ENCODE data around the gene CDH23. TPM values are rescaled to one million over a fixed set of nuclear protein-coding genes. Genes with fewer than 3 reads are reported as not detected.

The CDH23 gene
- total RNA-seq, 1 experiment from 2014 or later: 0.02 TPM

DNA sequence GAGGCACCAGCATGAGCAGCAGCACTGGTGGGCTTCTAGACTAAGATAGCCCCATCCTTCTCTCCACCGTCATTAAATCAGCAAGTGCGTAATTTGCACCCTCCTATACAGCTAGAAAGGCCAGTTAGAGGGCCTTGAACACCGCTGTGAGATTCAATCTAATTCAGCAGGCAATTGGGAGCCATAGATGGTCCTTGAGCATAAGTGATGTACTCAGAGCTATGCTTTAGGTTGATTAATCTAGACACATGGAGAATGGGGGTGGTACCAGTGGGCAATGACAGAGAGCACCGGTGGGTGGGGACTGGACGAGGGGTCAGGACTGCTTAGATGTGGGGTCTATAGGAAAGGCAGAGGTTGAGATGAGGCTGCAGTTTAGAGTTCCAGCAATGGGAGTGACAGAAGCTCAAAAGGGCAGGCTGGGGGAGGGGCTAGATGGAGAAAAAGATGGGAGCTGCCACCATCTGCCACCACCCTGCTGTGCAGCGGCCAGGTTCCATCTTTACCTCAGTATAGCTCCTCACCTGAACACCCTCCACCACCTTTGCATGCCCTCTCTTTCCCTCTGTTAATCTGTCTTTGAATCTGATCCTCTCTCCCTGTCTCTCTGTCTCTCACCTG lies 235.6 kb downstream of the CDH23 start:
- TF ChIP-seq, protein P1, sequence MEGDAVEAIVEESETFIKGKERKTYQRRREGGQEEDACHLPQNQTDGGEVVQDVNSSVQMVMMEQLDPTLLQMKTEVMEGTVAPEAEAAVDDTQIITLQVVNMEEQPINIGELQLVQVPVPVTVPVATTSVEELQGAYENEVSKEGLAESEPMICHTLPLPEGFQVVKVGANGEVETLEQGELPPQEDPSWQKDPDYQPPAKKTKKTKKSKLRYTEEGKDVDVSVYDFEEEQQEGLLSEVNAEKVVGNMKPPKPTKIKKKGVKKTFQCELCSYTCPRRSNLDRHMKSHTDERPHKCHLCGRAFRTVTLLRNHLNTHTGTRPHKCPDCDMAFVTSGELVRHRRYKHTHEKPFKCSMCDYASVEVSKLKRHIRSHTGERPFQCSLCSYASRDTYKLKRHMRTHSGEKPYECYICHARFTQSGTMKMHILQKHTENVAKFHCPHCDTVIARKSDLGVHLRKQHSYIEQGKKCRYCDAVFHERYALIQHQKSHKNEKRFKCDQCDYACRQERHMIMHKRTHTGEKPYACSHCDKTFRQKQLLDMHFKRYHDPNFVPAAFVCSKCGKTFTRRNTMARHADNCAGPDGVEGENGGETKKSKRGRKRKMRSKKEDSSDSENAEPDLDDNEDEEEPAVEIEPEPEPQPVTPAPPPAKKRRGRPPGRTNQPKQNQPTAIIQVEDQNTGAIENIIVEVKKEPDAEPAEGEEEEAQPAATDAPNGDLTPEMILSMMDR (IDR thresholded peaks at IDR 0.05; ENCODE audit: unreplicated experiment): no peak
- H3K9me3 Mint-ChIP-seq (ENCODE audit: unreplicated experiment): no peaks in the 10 kb centered on the region
- H3K27ac Mint-ChIP-seq (ENCODE audit: low read depth, unreplicated experiment): no peak overlapping the region
- H3K4me3 Mint-ChIP-seq (ENCODE audit: unreplicated experiment): no peak overlapping the region
- ChIA-PET POLR2A (interaction anchor here (0.6 kb wide), 1 partner anchor 215 kb away, joined by 3 read pairs; no protein-coding TSS in a partner anchor), CTCF (interaction anchor here (0.6 kb wide), 1 partner anchor 97 kb away, joined by 4 read pairs; no protein-coding TSS in a partner anchor)
- no peaks in the 10 kb centered on the region for H3K36me3 Mint-ChIP-seq (ENCODE audit: insufficient read depth, unreplicated experiment)
- peaks cover 52% of the 10 kb centered on the region for H3K27me3 Mint-ChIP-seq (ENCODE audit: insufficient read depth, unreplicated experiment)
- no TSS peak for BruUV-seq (replicated peaks)
- H3K4me1 Mint-ChIP-seq (ENCODE audit: insufficient read depth, unreplicated experiment): peaks cover 5% of the 10 kb centered on the region
- intact Hi-C loops (cut with micrococcal nuclease): no loop called here
- no peak for DNase-seq (ENCODE audit: unreplicated experiment)

DNA sequence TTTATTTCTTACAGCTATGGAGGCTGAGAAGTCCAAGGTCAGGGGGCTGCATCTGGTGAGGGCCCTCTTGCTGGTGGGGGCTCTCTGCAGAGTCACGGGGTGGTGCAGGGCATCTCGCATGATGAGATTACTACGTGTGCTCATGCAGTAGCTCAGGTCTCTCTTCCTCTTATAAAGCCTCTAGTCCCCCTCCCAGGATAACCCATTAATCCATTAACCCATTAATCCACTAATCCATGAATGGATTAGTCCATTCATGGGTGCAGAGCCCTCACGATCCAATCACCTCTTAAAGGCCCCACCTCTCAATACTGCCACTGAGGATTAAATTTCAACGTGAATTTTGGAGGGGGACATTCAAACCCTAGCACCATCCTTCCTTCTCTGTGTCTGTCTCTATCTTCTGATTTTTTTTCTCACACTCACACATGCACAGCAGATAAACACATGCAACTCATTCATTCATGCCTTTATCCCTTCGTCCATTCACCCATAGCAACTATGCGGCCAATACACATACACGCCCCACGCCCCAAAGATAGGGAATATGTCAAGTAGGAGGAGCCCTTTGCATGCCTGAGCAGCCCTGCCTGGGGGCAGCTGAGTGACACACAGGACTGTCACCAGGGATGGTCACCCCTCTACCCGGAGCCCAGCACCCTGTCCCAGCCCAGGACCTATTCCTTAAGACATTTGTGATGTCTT lies 236.3 kb downstream of the CDH23 start:
- TF ChIP-seq, protein P1 (IDR thresholded peaks at IDR 0.05; ENCODE audit: unreplicated experiment): no peak
- no peak overlapping the region for H3K27ac Mint-ChIP-seq (ENCODE audit: low read depth, unreplicated experiment)
- no peaks in the 10 kb centered on the region for H3K9me3 Mint-ChIP-seq (ENCODE audit: unreplicated experiment)
- no peak overlapping the region for H3K4me3 Mint-ChIP-seq (ENCODE audit: unreplicated experiment)
- POLR2A ChIA-PET: no interaction called here
- intact Hi-C loops (cut with micrococcal nuclease): no loop called here
- CTCF ChIA-PET: interaction anchor here (0.6 kb wide), 2 partner anchors 96 to 248 kb away, joined by 4 to 8 read pairs; no protein-coding TSS in a partner anchor
- H3K4me1 Mint-ChIP-seq (ENCODE audit: insufficient read depth, unreplicated experiment): peaks cover 5% of the 10 kb centered on the region
- H3K36me3 Mint-ChIP-seq (ENCODE audit: insufficient read depth, unreplicated experiment): no peaks in the 10 kb centered on the region
- BruUV-seq (replicated peaks): no TSS peak
- peaks cover 44% of the 10 kb centered on the region for H3K27me3 Mint-ChIP-seq (ENCODE audit: insufficient read depth, unreplicated experiment)
- no peak for DNase-seq (ENCODE audit: unreplicated experiment)

DNA sequence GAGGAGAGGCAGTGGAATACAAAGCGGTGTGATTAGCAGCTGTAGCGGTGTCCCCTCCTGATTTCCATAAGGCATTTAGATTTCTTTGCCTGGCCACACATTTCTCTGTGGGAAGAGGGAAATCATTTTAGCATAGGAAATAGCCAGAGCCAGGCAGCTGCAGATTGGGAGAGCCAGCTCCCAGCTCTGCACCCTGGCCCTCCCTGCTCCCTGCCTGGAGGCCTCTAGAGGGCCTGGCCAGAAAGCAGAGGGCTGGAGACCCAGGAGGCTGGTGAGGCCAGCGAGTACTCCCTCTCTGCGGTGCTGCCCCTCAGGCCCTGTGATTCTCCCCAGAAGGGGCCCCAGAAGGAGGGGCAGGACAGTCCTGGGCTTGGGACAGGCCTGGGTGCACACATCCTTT lies 237.2 kb downstream of the CDH23 start:
- H3K36me3 Mint-ChIP-seq (ENCODE audit: insufficient read depth, unreplicated experiment): no peaks in the 10 kb centered on the region
- ChIA-PET POLR2A (no interaction called here), CTCF (no interaction called here)
- no peak overlapping the region for H3K27ac Mint-ChIP-seq (ENCODE audit: low read depth, unreplicated experiment)
- no peak for DNase-seq (ENCODE audit: unreplicated experiment)
- intact Hi-C loops (cut with micrococcal nuclease): no loop called here
- peaks cover 42% of the 10 kb centered on the region for H3K27me3 Mint-ChIP-seq (ENCODE audit: insufficient read depth, unreplicated experiment)
- no peak overlapping the region for H3K4me3 Mint-ChIP-seq (ENCODE audit: unreplicated experiment)
- TF ChIP-seq, protein P1 (IDR thresholded peaks at IDR 0.05; ENCODE audit: unreplicated experiment): no peak
- BruUV-seq (replicated peaks): no TSS peak
- H3K4me1 Mint-ChIP-seq (ENCODE audit: insufficient read depth, unreplicated experiment): peaks cover 5% of the 10 kb centered on the region
- H3K9me3 Mint-ChIP-seq (ENCODE audit: unreplicated experiment): no peaks in the 10 kb centered on the region

DNA sequence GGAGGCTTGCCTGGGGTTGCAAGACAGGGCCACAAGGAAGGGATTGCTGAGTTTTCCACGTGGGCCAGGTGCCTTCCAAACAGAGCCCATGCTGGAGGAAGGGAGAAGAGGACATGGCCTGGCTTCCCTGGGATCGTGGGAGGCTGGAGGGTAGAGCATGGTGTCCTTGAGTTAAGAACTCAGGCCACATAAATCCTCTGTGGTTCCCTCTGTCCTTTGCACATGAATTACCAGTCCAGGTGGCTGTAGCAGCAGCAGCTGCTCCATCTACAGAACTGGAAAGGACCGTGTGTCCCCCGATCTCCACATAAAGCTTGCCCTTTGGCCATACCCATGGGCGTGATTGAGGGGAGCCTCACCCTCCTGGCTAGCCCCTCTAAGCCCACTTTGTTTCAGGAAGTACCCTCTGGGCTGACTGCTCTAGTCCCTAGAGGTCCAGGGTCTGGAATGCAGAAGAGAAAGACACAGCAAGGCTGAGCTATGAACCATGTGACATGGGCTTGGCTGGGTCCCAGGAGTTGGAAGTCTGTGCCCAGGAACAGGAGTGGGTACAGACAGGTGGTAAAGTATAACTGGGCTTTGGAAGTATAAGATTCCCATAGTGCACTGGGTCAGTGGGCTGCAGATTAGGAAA lies 237.9 kb downstream of the CDH23 start:
- ChIA-PET POLR2A (no interaction called here), CTCF (no interaction called here)
- Mint-ChIP-seq H3K4me3 (ENCODE audit: unreplicated experiment) (no peak overlapping the region), H3K36me3 (ENCODE audit: insufficient read depth, unreplicated experiment) (no peaks in the 10 kb centered on the region), H3K27me3 (ENCODE audit: insufficient read depth, unreplicated experiment) (peaks cover 43% of the 10 kb centered on the region), H3K9me3 (ENCODE audit: unreplicated experiment) (no peaks in the 10 kb centered on the region), H3K4me1 (ENCODE audit: insufficient read depth, unreplicated experiment) (peaks cover under 1% of the 10 kb centered on the region), H3K27ac (ENCODE audit: low read depth, unreplicated experiment) (no peak overlapping the region)
- TF ChIP-seq, protein P1 (IDR thresholded peaks at IDR 0.05; ENCODE audit: unreplicated experiment): no peak
- no peak for DNase-seq (ENCODE audit: unreplicated experiment)
- no TSS peak for BruUV-seq (replicated peaks)
- intact Hi-C loops (cut with micrococcal nuclease): no loop called here
